Panc1 (cell line): ENCODE results near the gene PINK1. TPM values are rescaled to one million over a fixed set of nuclear protein-coding genes. Genes with fewer than 3 reads are reported as not detected.

ENCODE experiments used
- ATAC-seq: fragments of 200-7000 bp; cut with Tn5 transposase; 2 replicates; pipeline ENCODE4 v1.9.1; 2020; ENCODE audit warnings: mild to moderate bottlenecking, moderate library complexity
- BruUV-seq: library from RNA; stranded (reverse); fragments of 400-500 nt; replicated peaks from 2 replicates; lab custom pipeline; 2021; lab: Mats Ljungman, UMichigan
- CTCF ChIA-PET: fragments of 300-600 bp; sonication (Branson Sonifier 250); formaldehyde crosslinking; loops from one replicate; lab custom pipeline; 2022; ENCODE audit warnings: antibody characterized with exemption; lab: Charles Lee
- POLR2A ChIA-PET: fragments of 300-600 bp; sonication (Branson Sonifier 250); formaldehyde crosslinking; loops from one replicate; lab custom pipeline; 2022; ENCODE audit warnings: antibody characterized with exemption; lab: Charles Lee
- DNase-seq: peaks from one replicate; pipeline ENCODE4 v3.0.0-alpha.2; 2010; ENCODE audit warnings: low read depth, low spot score
- H3K27ac ChIP-seq: 2 replicates; pipeline ENCODE4 v1.5.1; 2011; ENCODE audit warnings: mild to moderate bottlenecking, low read length, inconsistent platforms
- H3K27me3 ChIP-seq: fragments of 200-500 bp; sonication (Bioruptor generic); 2 replicates; pipeline ENCODE4 v1.6.0; 2014; ENCODE audit warnings: low read length, inconsistent platforms; ENCODE audit not compliant: control insufficient read depth, insufficient read depth
- H3K36me3 ChIP-seq: fragments of 200-500 bp; sonication (Bioruptor generic); 2 replicates; pipeline ENCODE4 v1.5.1; 2014; ENCODE audit warnings: inconsistent platforms, mild to moderate bottlenecking, low read length, moderate library complexity; ENCODE audit not compliant: control insufficient read depth, insufficient read depth
- H3K4me1 ChIP-seq: 2 replicates; pipeline ENCODE4 v1.5.1; 2011; ENCODE audit warnings: inconsistent platforms, mild to moderate bottlenecking, low read length, moderate library complexity; ENCODE audit not compliant: control insufficient read depth, insufficient read depth
- H3K4me3 ChIP-seq, 2 experiments: 2 replicates each; pipeline ENCODE4 v1.5.1; 2011 to 2012; ENCODE audit warnings: low read depth in 2 of 2, low read length in 2 of 2, mild to moderate bottlenecking in 2 of 2, inconsistent platforms in 1 of 2, moderate library complexity in 1 of 2
- H3K9me3 ChIP-seq: fragments of 200-500 bp; sonication (Bioruptor generic); 2 replicates; pipeline ENCODE4 v1.5.1; 2014; ENCODE audit warnings: low read depth, mild to moderate bottlenecking, inconsistent platforms, low read length, moderate library complexity; ENCODE audit not compliant: control insufficient read depth, insufficient read depth
- POLR2AphosphoS5 ChIP-seq: IDR thresholded peaks from 2 replicates; pipeline ENCODE4 v1.6.1; 2012; ENCODE audit warnings: mild to moderate bottlenecking, low read depth, low read length, moderate library complexity
- SIN3A ChIP-seq: IDR thresholded peaks from 2 replicates; pipeline ENCODE4 v1.6.1; 2012; ENCODE audit warnings: low read depth, mild to moderate bottlenecking, low read length, moderate library complexity, borderline replicate concordance; ENCODE audit not compliant: insufficient read depth
- TCF7L2 ChIP-seq: IDR thresholded peaks from 2 replicates; pipeline ENCODE4 v1.6.1; 2011; ENCODE audit warnings: mild to moderate bottlenecking, low read depth, low read length, inconsistent platforms
- in situ Hi-C: cut with HindIII; loops from 2 replicates; pipeline ENCODE4 v1.10.0; 2016; ENCODE audit warnings: low sequenced_read_pairs, low pct_unique_long_range_greater_than_20kb
- intact Hi-C: fragments of 100-400 bp; cut with micrococcal nuclease; formaldehyde crosslinking; loops from one replicate; pipeline ENCODE4 v1.10.0; 2022; ENCODE audit not compliant: unreplicated experiment
- total RNA-seq: library from RNA; stranded (reverse); gene quantifications from one replicate; pipeline ENCODE4 v1.2.1, GENCODE V29; 2021; ENCODE audit not compliant: unreplicated experiment
- TF ChIP-seq, protein P1 (sequence below), 2 experiments: IDR thresholded peaks; 2 replicates each; pipeline ENCODE4 v1.6.1; 2011 to 2012; ENCODE audit warnings: low read depth in 2 of 2, control low read depth in 1 of 2, low read length in 1 of 2, mild to moderate bottlenecking in 1 of 2, moderate library complexity in 1 of 2; ENCODE audit not compliant: insufficient read depth in 1 of 2
- TF ChIP-seq, protein P2 (sequence below): fragments of 450-650 bp; IDR thresholded peaks from 2 replicates; pipeline ENCODE4 v1.5.1; 2017; ENCODE audit warnings: mild to moderate bottlenecking

PINK1 gene
- total RNA-seq, 1 experiment from 2014 or later = 32.1 TPM

DNA sequence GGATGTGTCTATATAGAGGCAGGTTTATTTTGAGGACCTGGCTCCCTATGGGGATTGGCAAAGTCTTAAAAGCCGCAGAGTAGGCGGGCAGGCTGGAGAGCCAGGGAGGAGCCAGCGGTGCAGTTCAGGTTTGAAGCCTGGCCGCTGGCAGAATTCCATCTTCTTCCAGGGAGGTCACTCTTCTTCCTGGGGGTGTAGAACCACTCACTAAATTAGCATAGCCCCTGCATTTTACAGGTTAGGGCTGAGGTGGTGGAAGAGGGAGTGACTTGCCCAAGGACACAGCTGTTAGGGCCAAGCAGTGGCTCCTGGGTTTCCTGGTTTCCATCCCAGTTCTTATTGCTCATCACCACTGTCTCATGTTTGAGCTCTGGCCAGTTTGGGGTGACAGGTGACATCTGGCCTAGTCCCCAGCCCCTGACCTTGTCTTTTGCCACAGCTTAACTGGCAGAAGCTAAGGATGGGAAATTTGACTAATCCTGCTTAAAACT is 1.4 kb downstream of the PINK1 start:
- intact Hi-C loops (no loop called here), in situ Hi-C loops (no loop called here)
- ATAC-seq (peak; percentile 69), DNase-seq (no peak)
- Histone ChIP-seq H3K4me1 (peaks cover 15% of the 10 kb centered on the region), H3K27me3 (no peaks in the 10 kb centered on the region), H3K27ac (peak overlapping the region; percentile 73), H3K4me3 (peak overlapping the region; percentile 70 to 81), H3K36me3 (no peaks in the 10 kb centered on the region; the same call in 1 of the 2 replicates), H3K9me3 (no peaks in the 10 kb centered on the region)
- CTCF ChIA-PET = interaction anchor here (2.2 kb wide), 1 partner anchor 59 kb away, joined by 18 read pairs; no protein-coding TSS in a partner anchor
- no TSS peak for BruUV-seq
- POLR2A ChIA-PET = no interaction called here
- TF ChIP-seq TCF7L2 (no peak), SIN3A (no peak), POLR2AphosphoS5 (no peak)
- TF ChIP-seq, protein P1, sequence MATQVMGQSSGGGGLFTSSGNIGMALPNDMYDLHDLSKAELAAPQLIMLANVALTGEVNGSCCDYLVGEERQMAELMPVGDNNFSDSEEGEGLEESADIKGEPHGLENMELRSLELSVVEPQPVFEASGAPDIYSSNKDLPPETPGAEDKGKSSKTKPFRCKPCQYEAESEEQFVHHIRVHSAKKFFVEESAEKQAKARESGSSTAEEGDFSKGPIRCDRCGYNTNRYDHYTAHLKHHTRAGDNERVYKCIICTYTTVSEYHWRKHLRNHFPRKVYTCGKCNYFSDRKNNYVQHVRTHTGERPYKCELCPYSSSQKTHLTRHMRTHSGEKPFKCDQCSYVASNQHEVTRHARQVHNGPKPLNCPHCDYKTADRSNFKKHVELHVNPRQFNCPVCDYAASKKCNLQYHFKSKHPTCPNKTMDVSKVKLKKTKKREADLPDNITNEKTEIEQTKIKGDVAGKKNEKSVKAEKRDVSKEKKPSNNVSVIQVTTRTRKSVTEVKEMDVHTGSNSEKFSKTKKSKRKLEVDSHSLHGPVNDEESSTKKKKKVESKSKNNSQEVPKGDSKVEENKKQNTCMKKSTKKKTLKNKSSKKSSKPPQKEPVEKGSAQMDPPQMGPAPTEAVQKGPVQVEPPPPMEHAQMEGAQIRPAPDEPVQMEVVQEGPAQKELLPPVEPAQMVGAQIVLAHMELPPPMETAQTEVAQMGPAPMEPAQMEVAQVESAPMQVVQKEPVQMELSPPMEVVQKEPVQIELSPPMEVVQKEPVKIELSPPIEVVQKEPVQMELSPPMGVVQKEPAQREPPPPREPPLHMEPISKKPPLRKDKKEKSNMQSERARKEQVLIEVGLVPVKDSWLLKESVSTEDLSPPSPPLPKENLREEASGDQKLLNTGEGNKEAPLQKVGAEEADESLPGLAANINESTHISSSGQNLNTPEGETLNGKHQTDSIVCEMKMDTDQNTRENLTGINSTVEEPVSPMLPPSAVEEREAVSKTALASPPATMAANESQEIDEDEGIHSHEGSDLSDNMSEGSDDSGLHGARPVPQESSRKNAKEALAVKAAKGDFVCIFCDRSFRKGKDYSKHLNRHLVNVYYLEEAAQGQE (IDR thresholded peaks at IDR 0.05; ENCODE audit: insufficient read depth in 1 of 2, low read depth in 2 of 2, low read length in 1 of 2) = no peak
- TF ChIP-seq, protein P2, sequence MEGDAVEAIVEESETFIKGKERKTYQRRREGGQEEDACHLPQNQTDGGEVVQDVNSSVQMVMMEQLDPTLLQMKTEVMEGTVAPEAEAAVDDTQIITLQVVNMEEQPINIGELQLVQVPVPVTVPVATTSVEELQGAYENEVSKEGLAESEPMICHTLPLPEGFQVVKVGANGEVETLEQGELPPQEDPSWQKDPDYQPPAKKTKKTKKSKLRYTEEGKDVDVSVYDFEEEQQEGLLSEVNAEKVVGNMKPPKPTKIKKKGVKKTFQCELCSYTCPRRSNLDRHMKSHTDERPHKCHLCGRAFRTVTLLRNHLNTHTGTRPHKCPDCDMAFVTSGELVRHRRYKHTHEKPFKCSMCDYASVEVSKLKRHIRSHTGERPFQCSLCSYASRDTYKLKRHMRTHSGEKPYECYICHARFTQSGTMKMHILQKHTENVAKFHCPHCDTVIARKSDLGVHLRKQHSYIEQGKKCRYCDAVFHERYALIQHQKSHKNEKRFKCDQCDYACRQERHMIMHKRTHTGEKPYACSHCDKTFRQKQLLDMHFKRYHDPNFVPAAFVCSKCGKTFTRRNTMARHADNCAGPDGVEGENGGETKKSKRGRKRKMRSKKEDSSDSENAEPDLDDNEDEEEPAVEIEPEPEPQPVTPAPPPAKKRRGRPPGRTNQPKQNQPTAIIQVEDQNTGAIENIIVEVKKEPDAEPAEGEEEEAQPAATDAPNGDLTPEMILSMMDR = no peak

DNA sequence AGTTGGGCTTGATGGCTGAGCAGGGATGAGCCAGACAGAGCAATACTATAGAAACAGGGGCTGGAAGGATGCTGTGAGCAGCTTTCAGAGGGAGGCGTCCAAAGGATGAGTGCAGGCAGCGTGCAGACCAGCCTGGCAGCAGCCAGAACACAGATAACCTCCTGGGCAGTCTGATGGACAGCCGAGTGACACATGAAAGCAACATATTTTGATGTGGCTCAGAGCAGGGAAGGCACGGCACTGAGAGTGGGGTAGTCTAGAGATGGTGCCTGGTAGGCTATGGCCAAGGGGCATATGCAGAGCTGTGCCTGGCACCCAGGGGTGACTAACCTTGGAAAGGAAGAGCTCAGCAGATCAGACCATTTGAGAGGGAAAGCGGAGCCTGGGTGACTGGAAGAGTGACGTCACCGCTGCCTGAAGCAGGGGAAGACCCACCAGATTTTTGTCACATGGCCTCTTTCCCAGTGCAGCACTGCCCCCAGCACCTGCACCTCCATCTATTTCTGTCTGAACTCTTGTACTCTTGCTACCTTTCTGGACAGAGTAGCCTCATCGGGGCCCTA is 3.6 kb downstream of the PINK1 start:
- no peak overlapping the region for H3K27ac ChIP-seq
- H3K4me3 ChIP-seq = no peak overlapping the region
- CTCF ChIA-PET = no interaction called here
- ATAC-seq (no peak), DNase-seq (no peak)
- no TSS peak for BruUV-seq
- no peaks in the 10 kb centered on the region for H3K27me3 ChIP-seq
- no peaks in the 10 kb centered on the region; the same call in 1 of the 2 replicates for H3K36me3 ChIP-seq
- no peaks in the 10 kb centered on the region for H3K9me3 ChIP-seq
- POLR2A ChIA-PET = no interaction called here
- intact Hi-C loops = no loop called here
- in situ Hi-C loops = no loop called here
- no peak for TF ChIP-seq POLR2AphosphoS5
- no peak for TF ChIP-seq TCF7L2
- TF ChIP-seq, protein P2 = no peak
- H3K4me1 ChIP-seq = peaks cover 15% of the 10 kb centered on the region
